SK-N-MC (cell line): ENCODE measurements around the gene GRIFIN.

ENCODE experiments used
- DNase-seq: peaks from one replicate; pipeline ENCODE4 v3.0.0-alpha.2; 2011; ENCODE audit warnings: low read depth, low spot score
- H3K27ac ChIP-seq: fragments of 200-600 bp; sonication (generic); 2 replicates; pipeline ENCODE4 v1.5.1; 2016; ENCODE audit warnings: mixed run types
- H3K36me3 ChIP-seq: fragments of 200-600 bp; sonication (generic); 2 replicates; pipeline ENCODE4 v1.6.1; 2017; ENCODE audit warnings: antibody characterized with exemption, low read length, mixed read lengths; ENCODE audit not compliant: insufficient read depth
- H3K4me3 ChIP-seq: fragments of 200-600 bp; sonication (generic); 2 replicates; pipeline ENCODE4 v1.5.1; 2016
- H3K9ac ChIP-seq: fragments of 200-600 bp; sonication (generic); 2 replicates; pipeline ENCODE4 v1.8.0; 2017; ENCODE audit warnings: mixed run types, mixed read lengths; ENCODE audit not compliant: insufficient read length
- H3K9me3 ChIP-seq: fragments of 200-600 bp; sonication (generic); 2 replicates; pipeline ENCODE4 v1.6.1; 2017; ENCODE audit warnings: low read depth, mild to moderate bottlenecking, antibody characterized with exemption, low read length, moderate library complexity, mixed read lengths
- EZH2 ChIP-seq: fragments of 200-600 bp; sonication (generic); IDR thresholded peaks from one replicate; pipeline ENCODE4 v1.6.1; 2017; ENCODE audit warnings: antibody characterized with exemption
- FOXP2 ChIP-seq: optimal IDR thresholded peaks from 2 replicates; pipeline ENCODE3; 2011; ENCODE audit warnings: mild to moderate bottlenecking, moderate library complexity; ENCODE audit not compliant: insufficient read depth; ENCODE audit errors: extremely low read length, control extremely low read depth
- POLR2AphosphoS5 ChIP-seq: IDR thresholded peaks from 2 replicates; pipeline ENCODE4 v1.6.1; 2012; ENCODE audit warnings: mild to moderate bottlenecking, low read depth, low read length, borderline replicate concordance

Gene GRIFIN

DNA sequence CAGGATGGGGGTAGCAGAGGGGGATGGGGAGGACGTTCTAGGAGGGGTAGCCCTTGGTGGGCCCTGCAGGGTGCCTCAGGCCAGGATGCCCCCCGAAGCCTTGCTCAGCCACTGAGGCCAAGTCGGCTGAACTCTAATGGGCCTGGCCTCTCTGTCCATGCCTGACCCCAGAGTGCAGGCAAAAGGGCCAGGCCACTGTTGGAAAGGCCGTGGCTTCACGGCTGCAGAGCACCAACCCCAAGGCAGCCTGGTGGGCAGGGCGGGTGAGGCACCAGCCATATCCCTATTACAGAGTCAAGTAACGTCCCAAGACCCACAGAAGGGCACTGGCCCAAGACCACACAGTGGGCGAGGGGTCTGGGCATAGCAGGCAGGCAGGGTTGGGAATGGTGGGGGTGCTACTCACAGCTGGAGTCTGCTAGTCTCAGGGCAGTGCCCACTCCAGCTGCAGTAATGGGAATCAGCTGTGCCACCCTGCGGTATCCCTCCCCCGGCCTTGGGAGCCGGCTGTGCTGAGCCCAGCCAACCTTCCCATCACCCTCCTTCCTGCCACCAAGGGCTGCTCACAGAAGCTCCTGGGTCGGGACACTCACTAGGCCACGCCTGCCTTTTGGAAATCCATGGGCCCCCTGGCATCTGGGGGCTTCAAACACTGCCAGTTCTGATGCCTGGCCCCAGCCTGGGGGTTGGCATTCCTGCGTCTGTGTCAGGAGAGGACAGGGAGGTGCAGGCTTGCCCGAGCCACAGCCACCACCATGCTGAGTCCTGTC lies 39.4 kb upstream of the GRIFIN start:
- DNase-seq: no peak
- TF ChIP-seq EZH2: no peak
- no peak for TF ChIP-seq FOXP2
- TF ChIP-seq POLR2AphosphoS5: no peak
- no peak overlapping the region for H3K27ac ChIP-seq

GRCh38 chr7:2514473-2515423 lies 38.5 kb upstream of the GRIFIN start:
- Histone ChIP-seq H3K27ac (no peak overlapping the region), H3K9ac (no peak overlapping the region), H3K36me3 (no peaks in the 10 kb centered on the region), H3K4me3 (no peak overlapping the region), H3K9me3 (no peaks in the 10 kb centered on the region)
- TF ChIP-seq POLR2AphosphoS5 (no peak), FOXP2 (no peak), EZH2 (no peak)
- no peak for DNase-seq

More for the DNA sequence above, 39.4 kb upstream of the GRIFIN start:
- Histone ChIP-seq H3K9me3 (no peaks in the 10 kb centered on the region), H3K36me3 (no peaks in the 10 kb centered on the region), H3K4me3 (no peak overlapping the region), H3K9ac (no peak overlapping the region)

DNA sequence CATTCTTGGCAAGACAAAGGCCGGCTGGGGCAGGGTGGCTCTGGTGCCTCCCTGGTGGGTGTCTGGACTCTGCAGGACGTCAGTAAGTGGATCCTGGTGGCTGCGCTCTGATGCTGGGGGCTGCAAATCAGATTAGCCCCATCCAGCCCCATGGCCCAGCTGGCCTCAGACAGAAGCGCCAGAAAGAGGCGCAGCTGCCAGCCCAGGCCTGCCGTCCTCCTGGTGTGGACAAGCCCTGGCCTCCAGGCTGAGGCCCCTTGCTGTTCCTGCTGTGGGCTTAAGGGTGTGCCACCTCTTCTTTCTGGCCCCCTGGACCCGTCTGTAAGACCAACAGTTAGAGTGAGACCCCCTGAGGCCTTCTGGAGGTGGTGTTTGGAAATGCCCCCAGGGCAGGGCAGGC lies 37.5 kb upstream of the GRIFIN start:
- no peak for DNase-seq
- TF ChIP-seq POLR2AphosphoS5: no peak
- no peak overlapping the region for H3K9ac ChIP-seq
- no peaks in the 10 kb centered on the region for H3K36me3 ChIP-seq
- no peak overlapping the region for H3K27ac ChIP-seq
- H3K4me3 ChIP-seq: no peak overlapping the region
- H3K9me3 ChIP-seq: no peaks in the 10 kb centered on the region

DNA sequence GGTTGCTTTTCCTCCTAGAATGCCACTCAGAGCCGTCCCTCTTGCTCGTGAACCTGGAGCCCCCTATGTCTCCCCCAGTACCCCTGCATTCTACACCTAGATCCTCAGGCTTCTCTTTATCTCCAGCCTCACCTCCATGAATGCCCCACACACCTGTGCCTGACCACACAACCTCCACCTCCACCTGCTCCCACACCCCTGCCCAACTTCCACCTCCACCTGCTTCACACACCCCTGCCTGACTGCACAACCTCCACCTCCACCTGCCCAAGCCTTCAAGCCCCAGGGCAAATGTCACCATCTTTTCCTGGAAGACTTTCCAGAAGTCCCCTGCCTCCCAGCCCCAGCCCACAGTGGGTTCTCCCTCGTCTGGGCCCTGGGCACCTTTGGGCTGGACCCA lies 36.5 kb upstream of the GRIFIN start:
- H3K9ac ChIP-seq: no peak overlapping the region
- H3K27ac ChIP-seq: no peak overlapping the region

GRCh38 chr7:2512179-2512661 lies 36.0 kb upstream of the GRIFIN start:
- no peak for TF ChIP-seq POLR2AphosphoS5
- TF ChIP-seq EZH2: no peak
- TF ChIP-seq FOXP2: no peak
- H3K9me3 ChIP-seq: no peaks in the 10 kb centered on the region
- H3K36me3 ChIP-seq: no peaks in the 10 kb centered on the region
- H3K9ac ChIP-seq: no peak overlapping the region
- no peak overlapping the region for H3K27ac ChIP-seq
- H3K4me3 ChIP-seq: no peak overlapping the region
- no peak for DNase-seq

More for the DNA sequence above, 36.5 kb upstream of the GRIFIN start:
- H3K9me3 ChIP-seq: no peaks in the 10 kb centered on the region
- no peak for TF ChIP-seq POLR2AphosphoS5
- no peak for TF ChIP-seq EZH2
- TF ChIP-seq FOXP2: no peak
- H3K4me3 ChIP-seq: no peak overlapping the region
- H3K36me3 ChIP-seq: no peaks in the 10 kb centered on the region
- DNase-seq: no peak

DNA sequence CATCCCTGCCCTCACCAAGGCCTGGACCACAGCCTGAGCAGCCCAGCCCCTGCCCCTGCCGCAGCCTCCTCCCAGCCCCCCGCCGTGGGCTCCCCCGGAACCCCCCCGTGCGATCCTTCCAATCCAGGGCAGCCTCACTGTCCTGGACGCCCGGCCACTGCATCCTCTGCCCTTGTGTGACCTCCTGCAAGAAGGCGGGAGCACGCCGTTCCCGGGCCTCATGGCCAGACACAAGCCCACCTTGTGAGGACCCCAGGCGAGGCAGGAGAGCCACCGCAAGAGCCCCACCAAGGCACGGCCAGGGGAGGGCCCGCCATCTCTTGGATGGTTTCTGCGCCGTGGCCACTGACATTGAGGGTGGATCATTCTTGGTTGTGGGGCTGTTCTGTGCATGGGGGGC lies 35.6 kb upstream of the GRIFIN start:
- Histone ChIP-seq H3K27ac (no peak overlapping the region), H3K4me3 (no peak overlapping the region), H3K9ac (no peak overlapping the region), H3K36me3 (no peaks in the 10 kb centered on the region), H3K9me3 (no peaks in the 10 kb centered on the region)
- DNase-seq: no peak
- TF ChIP-seq EZH2: no peak
- no peak for TF ChIP-seq FOXP2
- no peak for TF ChIP-seq POLR2AphosphoS5

DNA sequence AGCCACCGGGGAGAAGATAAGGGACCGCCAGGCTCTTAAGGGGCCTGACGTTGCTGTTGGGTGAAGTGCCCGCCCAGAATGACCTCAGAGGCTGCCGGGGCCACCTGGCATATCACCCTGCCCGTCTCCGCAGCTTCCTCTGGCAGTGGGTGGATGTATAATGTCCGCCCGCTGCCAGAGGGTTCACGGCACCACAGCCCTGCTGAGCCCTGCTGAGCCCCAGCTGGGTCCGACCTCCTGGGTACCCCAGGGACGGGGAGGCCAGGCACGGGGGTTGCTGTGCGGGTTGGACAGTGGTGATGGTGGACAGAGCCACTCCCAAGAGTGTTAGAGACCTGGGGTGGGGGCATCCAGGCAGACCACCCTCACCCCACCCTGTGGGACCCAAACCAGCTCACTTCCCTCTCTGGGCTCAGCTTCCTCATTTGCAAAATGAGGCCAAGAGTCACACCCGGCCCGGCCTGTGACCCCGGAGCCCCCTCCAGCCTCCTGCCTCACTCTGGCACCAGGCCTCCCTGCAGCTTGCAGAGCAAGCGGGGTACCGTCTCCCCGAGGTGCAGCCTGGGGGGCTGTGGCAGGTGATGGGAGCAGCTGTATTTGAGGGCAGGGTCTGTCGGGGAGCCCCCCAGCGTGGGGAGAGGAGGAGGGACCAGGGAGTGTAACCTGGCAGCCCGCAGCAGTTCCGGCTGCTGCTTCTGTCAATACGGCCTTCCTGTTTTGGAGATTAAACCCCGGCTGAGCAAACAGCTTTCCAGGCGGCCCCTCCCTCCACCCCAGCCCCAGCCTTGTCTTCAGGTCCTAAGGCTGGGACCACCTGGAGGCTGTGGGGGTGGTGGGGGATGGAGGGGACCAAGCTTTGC lies 34.9 kb upstream of the GRIFIN start:
- no peak for TF ChIP-seq FOXP2
- no peak for TF ChIP-seq EZH2
- TF ChIP-seq POLR2AphosphoS5: no peak
- Histone ChIP-seq H3K36me3 (no peaks in the 10 kb centered on the region), H3K9ac (no peak overlapping the region), H3K4me3 (no peak overlapping the region), H3K9me3 (no peaks in the 10 kb centered on the region), H3K27ac (no peak overlapping the region)
- no peak for DNase-seq

- Histone ChIP-seq H3K9me3 (no peaks in the 10 kb centered on the region), H3K27ac (no peak overlapping the region), H3K36me3 (no peaks in the 10 kb centered on the region)
These were observed 34.1 kb upstream of the GRIFIN start for GRCh38 chr7:2510130-2510776.

More at GRCh38 chr7:2510130-2510776, 34.1 kb upstream of the GRIFIN start:
- DNase-seq: no peak
- no peak overlapping the region for H3K9ac ChIP-seq
- no peak for TF ChIP-seq POLR2AphosphoS5
- H3K4me3 ChIP-seq: no peak overlapping the region
